Hepatocyte (in vitro differentiated cells): ENCODE results near the gene C3orf20.

ENCODE experiments used
- EZH2 ChIP-seq: fragments of 200-600 bp; sonication (generic); IDR thresholded peaks from 2 replicates; pipeline ENCODE4 v1.6.1; 2016; ENCODE audit warnings: antibody characterized with exemption, mild to moderate bottlenecking, borderline replicate concordance
- EZH2phosphoT487 ChIP-seq: fragments of 200-600 bp; sonication (generic); IDR thresholded peaks from one replicate; pipeline ENCODE4 v1.6.1; 2018; ENCODE audit warnings: antibody characterized with exemption, mild to moderate bottlenecking, low read depth, moderate library complexity; ENCODE audit not compliant: unreplicated experiment, severe bottlenecking
- TF ChIP-seq, protein P1 (sequence below): fragments of 200-600 bp; sonication (generic); IDR thresholded peaks from 2 replicates; pipeline ENCODE4 v1.5.1; 2016; ENCODE audit warnings: antibody characterized with exemption, mild to moderate bottlenecking; ENCODE audit not compliant: poor library complexity

DNA sequence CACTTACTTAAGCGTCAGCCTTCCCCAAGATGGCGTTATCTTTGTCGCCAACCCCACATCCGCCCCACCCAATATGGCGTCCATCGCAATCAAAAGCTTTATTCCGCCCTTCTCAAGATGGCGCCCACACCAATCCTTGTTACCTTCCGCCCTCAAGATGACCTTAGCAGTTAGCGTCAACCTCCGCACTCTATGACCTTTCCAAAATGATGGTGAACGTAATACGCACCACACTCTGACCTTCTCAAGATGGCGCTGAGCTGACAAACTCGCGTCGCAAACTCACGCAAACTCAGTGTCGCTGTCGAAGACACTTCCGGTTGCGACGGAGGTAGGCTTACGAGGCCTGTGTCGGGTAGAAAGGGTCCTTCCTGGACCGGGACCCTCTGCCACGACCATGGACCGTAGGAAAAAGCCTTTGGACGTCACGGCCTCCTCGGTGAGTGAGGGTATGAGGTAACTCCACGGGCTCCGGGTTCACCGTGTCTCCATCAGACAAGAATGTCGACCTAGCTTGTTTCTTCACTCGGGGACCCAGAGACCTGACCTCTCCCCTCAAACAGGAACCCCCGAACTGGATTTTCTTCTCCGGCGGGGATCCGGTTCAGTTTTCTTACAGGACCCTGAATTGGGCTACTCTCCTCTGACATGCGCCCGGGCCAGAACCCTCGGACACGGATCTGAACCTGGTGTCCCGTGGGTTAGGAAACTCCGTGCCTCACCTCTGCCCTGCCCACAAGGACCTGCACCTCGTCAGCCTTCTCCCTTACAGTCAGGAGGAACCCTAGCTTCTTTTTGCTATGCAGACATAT is 23.3 kb upstream of the C3orf20 start, which contains the start of gene CCDC174:
- TF ChIP-seq, protein P1, sequence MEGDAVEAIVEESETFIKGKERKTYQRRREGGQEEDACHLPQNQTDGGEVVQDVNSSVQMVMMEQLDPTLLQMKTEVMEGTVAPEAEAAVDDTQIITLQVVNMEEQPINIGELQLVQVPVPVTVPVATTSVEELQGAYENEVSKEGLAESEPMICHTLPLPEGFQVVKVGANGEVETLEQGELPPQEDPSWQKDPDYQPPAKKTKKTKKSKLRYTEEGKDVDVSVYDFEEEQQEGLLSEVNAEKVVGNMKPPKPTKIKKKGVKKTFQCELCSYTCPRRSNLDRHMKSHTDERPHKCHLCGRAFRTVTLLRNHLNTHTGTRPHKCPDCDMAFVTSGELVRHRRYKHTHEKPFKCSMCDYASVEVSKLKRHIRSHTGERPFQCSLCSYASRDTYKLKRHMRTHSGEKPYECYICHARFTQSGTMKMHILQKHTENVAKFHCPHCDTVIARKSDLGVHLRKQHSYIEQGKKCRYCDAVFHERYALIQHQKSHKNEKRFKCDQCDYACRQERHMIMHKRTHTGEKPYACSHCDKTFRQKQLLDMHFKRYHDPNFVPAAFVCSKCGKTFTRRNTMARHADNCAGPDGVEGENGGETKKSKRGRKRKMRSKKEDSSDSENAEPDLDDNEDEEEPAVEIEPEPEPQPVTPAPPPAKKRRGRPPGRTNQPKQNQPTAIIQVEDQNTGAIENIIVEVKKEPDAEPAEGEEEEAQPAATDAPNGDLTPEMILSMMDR = no peak
- no peak for TF ChIP-seq EZH2
- TF ChIP-seq EZH2phosphoT487 = no peak
